GM18858 (cell line): Measurements from ENCODE around the gene THG1L.
"Not testable (repeated sequence)": the region's sequence is repeated elsewhere in the genome, so short reads cannot be mapped to it uniquely, and the experiment has no call there.

Experiments
- ATAC-seq: cut with Tn5 transposase; IDR thresholded peaks from one replicate; pipeline ENCODE4 v1.9.1; 2021; ENCODE audit not compliant: unreplicated experiment

The THG1L gene

DNA sequence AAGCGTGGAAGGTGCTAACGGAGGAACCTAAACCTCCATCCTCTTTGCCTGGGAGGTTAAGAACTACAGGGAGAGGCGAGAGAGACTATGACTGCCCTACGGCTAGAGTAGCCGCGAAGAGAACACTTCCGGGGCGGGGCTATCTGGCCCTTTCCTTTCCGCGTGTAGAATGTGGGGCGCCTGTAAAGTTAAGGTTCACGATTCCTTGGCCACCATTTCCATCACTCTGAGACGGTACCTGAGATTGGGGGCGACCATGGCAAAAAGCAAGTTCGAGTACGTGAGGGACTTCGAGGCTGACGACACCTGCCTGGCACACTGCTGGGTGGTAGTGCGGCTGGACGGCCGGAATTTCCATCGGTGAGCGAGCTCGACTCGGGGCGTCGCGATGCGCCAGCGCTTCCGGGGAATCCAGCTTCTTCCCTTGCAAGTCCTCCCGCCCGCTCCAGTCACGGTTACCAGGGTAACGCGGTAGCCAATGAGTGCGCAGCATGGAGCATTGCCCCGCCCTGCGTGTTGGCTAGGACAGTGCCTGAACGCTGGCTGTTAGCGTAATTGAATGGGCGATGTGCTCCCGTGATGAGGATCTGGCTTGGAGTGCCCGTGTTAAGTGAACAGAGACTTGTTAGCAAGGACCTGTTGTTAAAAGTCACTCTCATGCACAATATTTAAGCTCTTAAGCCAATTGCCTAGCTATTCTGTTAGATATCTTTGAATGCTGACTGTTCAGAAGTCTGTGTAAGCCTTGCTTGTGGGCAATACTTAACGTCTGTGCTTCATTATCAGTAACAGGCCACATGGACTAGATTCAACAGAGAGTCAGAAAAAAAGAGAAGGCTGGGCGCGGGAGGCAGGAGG lies at the start of gene THG1L:
Gene THG1L (plus strand): TSS at position 149 of the 858 bp plus-strand sequence. CDS start 21 bp downstream, at position 170.
- ATAC-seq = peak; percentile 77

DNA sequence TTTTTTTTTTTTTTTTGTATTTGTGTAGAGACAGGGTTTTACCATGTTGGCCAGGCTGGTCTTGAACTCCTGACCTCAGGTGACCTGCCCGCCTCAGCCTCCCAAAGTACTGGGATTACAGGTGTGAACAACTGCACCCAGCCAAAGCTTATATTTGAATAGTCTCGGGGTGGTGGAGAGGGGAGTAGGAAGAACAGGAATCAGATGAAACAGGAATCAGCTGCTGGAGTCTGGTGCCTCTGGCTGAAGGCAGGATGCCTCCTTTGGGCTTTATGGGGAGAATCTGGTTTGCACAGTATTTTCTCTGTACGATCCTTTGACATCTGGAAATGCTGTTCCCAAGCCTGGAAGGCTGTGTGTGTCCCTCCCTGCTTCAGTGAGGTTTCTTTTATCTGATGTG lies 49.0 kb upstream of the THG1L start:
- ATAC-seq = no peak

- ATAC-seq = not testable (repeated sequence)
Measured at GRCh38 chr5:157686276-157687197, 44.7 kb upstream of the THG1L start.

DNA sequence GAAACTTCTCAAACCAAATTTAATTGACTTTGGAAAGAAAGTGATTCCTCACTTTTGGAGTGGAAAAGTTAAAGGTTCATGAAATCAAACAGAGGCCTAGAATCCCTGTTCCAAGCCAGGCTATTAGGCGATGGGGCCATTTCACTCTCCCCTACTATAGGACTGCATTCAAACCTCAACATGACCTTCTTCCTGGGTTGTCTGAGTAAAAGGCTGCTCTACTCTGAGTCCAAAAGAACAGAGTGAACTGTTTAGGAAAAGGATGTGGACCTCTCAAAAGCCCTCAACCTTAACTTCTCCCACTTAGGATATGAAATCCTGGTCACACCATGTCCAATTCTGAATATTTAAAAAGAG lies 44.0 kb upstream of the THG1L start:
- no peak for ATAC-seq

DNA sequence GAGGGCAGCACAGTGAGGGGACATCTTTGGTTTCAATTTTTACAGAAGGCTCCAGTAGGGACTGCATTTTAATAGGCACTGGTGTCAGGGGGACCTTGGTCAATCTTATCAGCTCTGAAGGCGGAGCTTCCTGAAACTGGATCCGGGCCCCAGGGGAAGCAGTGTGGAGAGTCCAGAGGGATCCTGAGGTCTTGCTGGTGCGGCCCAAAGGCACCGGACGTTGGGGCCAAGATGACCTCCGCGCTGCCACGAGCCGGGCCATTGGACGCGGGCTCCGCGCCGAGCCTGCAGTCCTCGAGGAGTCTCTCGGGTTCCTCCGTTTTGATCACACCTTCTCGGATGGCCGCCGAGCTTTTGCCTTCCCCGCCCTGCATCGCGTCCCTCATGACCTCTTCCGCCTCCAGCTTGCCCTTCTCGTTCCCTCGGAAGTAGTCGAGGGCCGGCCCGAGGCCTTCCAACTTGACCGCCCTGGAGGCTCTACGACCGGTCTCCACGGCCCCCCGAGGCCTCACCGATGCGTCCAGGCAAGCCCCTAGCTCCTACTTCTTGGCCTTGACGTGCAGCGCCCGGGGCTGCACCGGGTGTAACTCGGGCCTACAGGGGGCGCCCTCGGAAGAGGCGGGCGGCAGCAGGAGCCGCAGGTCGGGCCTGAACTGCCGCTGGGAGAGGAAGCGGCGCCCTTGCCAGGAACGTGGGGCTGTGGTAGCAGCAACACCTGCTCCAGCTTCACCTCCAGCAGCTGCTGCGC lies 41.1 kb upstream of the THG1L start:
- no peak for ATAC-seq

DNA sequence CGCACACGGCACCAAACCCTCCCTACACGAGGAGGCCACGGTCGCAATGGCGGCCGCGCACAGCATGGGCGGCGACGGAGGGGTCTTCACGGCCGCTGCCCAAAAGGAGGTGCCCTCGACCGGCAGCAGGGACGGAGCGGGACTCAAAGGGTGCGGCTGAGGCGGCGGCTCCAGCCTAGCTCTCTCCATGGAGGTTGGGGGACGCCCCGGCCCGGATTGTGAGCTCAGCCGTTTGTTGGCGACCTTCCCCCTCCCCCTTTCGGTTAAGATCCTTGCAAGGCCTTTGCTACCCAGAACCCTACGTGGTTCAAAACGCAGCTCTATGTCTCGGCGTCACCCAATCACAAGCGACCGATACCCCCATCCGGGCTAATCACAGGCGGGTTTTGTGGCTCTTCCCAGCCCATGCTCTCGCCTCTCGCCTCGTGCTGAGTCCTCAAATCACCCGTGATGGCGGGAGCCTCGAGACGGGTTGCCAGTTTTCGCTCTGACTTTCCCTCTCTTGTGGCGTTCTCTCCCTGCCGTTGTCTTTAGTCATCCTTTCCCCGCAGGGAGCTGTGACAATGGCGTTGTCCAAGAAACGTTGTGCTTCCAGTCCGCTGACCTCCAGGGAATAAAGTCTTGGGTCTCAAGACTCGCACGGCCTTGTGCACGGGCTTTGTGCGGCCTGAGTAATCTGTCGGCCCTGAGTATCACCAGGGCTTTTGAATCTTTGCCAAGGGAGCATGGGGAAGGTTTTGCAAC lies 40.4 kb upstream of the THG1L start:
- ATAC-seq = no peak

- not testable (repeated sequence) for ATAC-seq
Measured at GRCh38 chr5:157693816-157694215, 37.4 kb upstream of the THG1L start.

DNA sequence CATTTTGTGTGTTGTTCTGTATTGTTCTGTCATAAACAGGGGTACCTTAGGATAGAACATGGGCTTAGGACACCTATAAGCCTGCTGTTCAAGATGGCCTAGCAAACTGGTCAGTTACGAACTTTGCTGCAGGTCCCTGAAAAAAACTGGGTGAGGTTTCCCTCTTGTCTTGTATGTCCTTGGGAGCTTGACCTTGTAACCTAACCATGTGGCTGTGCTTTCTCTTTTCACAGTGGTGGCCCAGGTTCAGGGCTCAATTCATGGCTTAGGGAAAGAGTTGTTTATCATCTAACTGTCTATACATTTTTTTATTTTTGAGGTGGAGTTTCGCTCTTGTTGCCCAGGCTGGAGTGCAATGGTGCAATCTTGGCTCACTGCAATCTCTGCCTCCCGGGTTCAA lies 35.1 kb upstream of the THG1L start:
- ATAC-seq = not testable (repeated sequence)

DNA sequence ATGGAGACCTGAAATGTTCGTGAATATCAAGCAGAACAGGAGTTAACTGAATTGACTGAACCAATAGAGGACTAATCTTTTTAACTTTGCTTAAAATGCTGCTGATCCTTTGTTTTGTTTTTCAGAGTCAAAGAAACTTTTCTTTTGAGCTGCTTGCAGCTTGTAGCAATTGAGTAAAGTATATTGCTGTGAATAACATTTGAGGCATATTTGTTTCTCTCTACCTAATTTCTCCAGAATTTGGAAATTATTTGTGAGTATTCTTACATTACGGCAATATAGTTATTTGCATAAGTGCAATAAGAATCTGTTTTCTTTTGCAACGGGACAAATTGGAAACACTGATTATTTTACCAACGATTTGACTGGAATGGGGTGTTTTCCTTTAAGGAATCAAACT lies 32.5 kb upstream of the THG1L start:
- not testable (repeated sequence) for ATAC-seq

DNA sequence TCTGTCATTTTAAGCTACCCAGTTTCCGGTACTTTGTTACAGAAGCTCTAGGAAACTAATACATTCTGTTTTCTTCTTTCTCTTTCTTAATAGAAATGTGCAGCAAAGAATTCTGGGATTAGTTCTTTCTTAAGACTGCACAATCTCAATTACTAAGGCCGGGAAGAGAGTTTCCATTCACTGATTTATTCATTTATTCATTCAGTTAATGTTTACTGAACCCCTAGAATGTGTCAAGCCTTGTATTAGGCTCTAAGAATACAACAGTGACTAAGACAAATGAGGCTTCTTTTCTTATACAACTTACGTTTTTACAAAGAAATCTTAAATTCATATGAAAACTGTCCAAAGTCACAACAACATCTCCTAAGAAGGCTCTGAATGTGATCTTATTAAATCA lies 27.5 kb upstream of the THG1L start:
- no peak for ATAC-seq

GRCh38 chr5:157708866-157709265 lies 22.4 kb upstream of the THG1L start:
- no peak for ATAC-seq

DNA sequence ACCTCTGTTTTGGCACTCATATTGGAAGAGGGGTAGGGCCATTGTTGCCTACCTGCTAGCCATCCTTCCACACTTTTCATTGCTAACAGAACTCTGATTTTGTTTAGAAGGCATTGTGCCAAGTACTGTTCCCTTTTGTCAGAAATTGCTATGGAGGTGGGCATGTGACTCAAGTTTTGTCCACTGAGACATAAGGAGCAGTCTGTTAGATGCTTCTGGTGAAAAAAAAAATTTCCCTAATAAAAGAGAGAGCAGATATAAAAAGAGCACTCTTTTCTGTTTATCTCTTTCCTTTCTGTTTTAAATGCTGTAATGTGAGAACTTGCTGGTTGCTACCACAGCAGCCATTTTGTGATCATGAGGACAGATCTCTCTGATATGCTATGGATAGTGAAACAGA lies 21.9 kb upstream of the THG1L start:
- no peak for ATAC-seq

GRCh38 chr5:157710431-157710830 lies 20.8 kb upstream of the THG1L start:
- no peak for ATAC-seq

- no peak for ATAC-seq
Measured at GRCh38 chr5:157710882-157711281, 20.3 kb upstream of the THG1L start.

GRCh38 chr5:157713830-157714595 lies 17.2 kb upstream of the THG1L start:
- no peak for ATAC-seq

GRCh38 chr5:157714596-157714864 lies 16.7 kb upstream of the THG1L start:
- ATAC-seq = no peak

- no peak for ATAC-seq
Measured at GRCh38 chr5:157718519-157718918, 12.7 kb upstream of the THG1L start.

DNA sequence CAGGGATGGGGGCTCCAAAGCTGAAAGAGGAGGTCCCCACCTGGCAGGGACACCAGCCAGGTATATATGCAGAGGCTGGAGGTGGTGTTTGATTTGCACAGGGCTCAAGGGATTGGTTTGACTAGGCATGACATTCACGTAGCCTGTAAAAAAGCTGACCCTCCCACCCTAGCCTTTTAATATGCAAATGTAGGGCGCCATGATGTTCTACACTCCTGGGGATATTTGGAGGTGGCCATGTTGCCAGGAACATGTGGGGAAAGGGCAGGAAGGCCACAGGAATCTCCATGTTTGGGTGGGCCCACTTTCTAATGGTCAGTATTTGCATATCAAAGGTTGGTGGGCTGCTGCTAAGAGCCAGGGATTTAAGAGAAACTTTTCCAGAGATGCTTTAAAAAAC lies 12.0 kb upstream of the THG1L start:
- no peak for ATAC-seq

DNA sequence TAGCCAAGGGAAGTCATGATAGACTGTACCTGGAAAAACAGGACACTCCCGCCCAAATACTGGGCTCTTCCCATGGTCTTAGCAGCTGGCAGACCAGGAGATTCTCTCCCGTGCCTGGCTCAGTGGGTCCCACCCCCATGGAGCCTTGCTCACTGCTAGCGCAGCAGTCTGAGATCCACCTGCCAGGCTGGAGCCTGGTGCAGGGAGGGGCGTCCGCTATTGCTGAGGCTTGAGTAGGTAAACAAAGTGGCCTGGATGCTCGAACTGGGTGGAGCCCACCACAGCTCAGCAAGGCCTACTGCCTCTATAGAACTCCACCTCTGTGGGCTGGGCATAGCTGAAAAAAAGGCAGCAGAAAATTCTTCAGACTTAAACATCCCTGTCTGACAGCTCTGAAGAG lies 10.1 kb upstream of the THG1L start:
- no peak for ATAC-seq

GRCh38 chr5:157722895-157723294 lies 8.3 kb upstream of the THG1L start:
- ATAC-seq = not testable (repeated sequence)
